ENCODE results near the gene RNU7-1.

GRCh38 chr12:6959058-6959804 is 15.6 kb downstream of the RNU7-1 start:
- TF ChIP-seq EP300 (IDR thresholded peaks at IDR 0.05) = no peak
- TF ChIP-seq RAD21 (conservative IDR thresholded peaks at IDR 0.05 in 1 of 2, IDR thresholded peaks at IDR 0.05 in 1 of 2) = no peak
- no peak for TF ChIP-seq ZFP36 (IDR thresholded peaks at IDR 0.05; ENCODE audit: borderline replicate concordance, partially characterized antibody)
- no peak for TF ChIP-seq PHF8 (IDR thresholded peaks at IDR 0.05; ENCODE audit: borderline replicate concordance, low read depth)
- no peak for TF ChIP-seq MAX (IDR thresholded peaks at IDR 0.05)
- TF ChIP-seq POLR2A (IDR thresholded peaks at IDR 0.05; ENCODE audit: low read length) = no peak
- TF ChIP-seq MYC (IDR thresholded peaks at IDR 0.05; ENCODE audit: borderline replicate concordance, low read length) = no peak
- TF ChIP-seq SMC3 (IDR thresholded peaks at IDR 0.05) = no peak
- no peak for TF ChIP-seq PBX3 (IDR thresholded peaks at IDR 0.05)
- no peak for TF ChIP-seq CTCF (IDR thresholded peaks at IDR 0.05)
- no peak for TF ChIP-seq HDAC2 (IDR thresholded peaks at IDR 0.05)

Data from A549 (cell line).